Neural cell (in vitro differentiated cells): Measurements from ENCODE around the gene GCLM. TPM values are rescaled to one million over a fixed set of nuclear protein-coding genes. Genes with fewer than 3 reads are reported as not detected.

Experiments
- H2AFZ ChIP-seq: fragments of 200-600, 300-800 bp; sonication (generic), shearing (Covaris generic); 2 replicates; pipeline ENCODE4 v1.6.0; 2014; ENCODE audit warnings: low read depth, mild to moderate bottlenecking, antibody characterized with exemption, low read length, moderate library complexity
- H3F3A ChIP-seq: fragments of 200-600 bp; shearing (Covaris generic); 2 replicates; pipeline ENCODE4 v1.6.1; 2016; ENCODE audit warnings: mild to moderate bottlenecking, moderate library complexity, mixed read lengths, antibody characterized with exemption, low read length; ENCODE audit not compliant: insufficient read depth, poor library complexity, severe bottlenecking
- H3K27ac ChIP-seq: fragments of 200-600, 300-800 bp; sonication (generic), shearing (Covaris generic); 2 replicates; pipeline ENCODE4 v1.5.1; 2014; ENCODE audit warnings: mild to moderate bottlenecking, low read length, moderate library complexity
- H3K27me3 ChIP-seq: fragments of 300-800, 200-600 bp; sonication (generic), shearing (Covaris generic); 2 replicates; pipeline ENCODE4 v1.6.0; 2014; ENCODE audit warnings: mild to moderate bottlenecking, low read depth, low read length, moderate library complexity; ENCODE audit not compliant: insufficient read depth
- H3K36me3 ChIP-seq: fragments of 300-800, 200-600 bp; sonication (generic), shearing (Covaris generic); 2 replicates; pipeline ENCODE4 v1.5.1; 2014; ENCODE audit warnings: mild to moderate bottlenecking, antibody characterized with exemption, low read length, moderate library complexity; ENCODE audit not compliant: insufficient read depth
- H3K4me2 ChIP-seq: fragments of 300-800, 200-600 bp; sonication (generic), shearing (Covaris generic); 2 replicates; pipeline ENCODE4 v1.6.0; 2014; ENCODE audit warnings: mild to moderate bottlenecking, low read length
- H3K4me3 ChIP-seq: fragments of 300-800, 200-600 bp; sonication (generic), shearing (Covaris generic); 2 replicates; pipeline ENCODE4 v1.5.1; 2014; ENCODE audit warnings: mild to moderate bottlenecking, low read length, moderate library complexity
- H3K79me2 ChIP-seq: fragments of 200-600 bp; shearing (Covaris generic); replicated peaks from 2 replicates; pipeline ENCODE4 v1.6.0; 2014; ENCODE audit warnings: mild to moderate bottlenecking, low read length, moderate library complexity; ENCODE audit not compliant: insufficient read depth
- H3K9ac ChIP-seq: fragments of 300-800, 200-600 bp; sonication (generic), shearing (Covaris generic); 2 replicates; pipeline ENCODE4 v1.6.1; 2016; ENCODE audit warnings: mild to moderate bottlenecking, low read length, mixed read lengths
- H3K9me2 ChIP-seq: fragments of 200-600 bp; shearing (Covaris generic); 2 replicates; pipeline ENCODE4 v1.6.1; 2016; ENCODE audit warnings: mild to moderate bottlenecking, low read length, mixed read lengths; ENCODE audit not compliant: insufficient read depth
- H3K9me3 ChIP-seq: fragments of 200-600, 300-800 bp; sonication (generic), shearing (Covaris generic); 2 replicates; pipeline ENCODE4 v1.6.1; 2016; ENCODE audit warnings: mild to moderate bottlenecking, mixed run types, low read length, moderate library complexity, mixed read lengths
- H4K20me1 ChIP-seq: fragments of 200-600 bp; shearing (Covaris generic); 2 replicates; pipeline ENCODE4 v1.6.1; 2016; ENCODE audit warnings: mild to moderate bottlenecking, mixed run types; ENCODE audit not compliant: insufficient read depth
- REST ChIP-seq: IDR thresholded peaks from 2 replicates; pipeline ENCODE4 v1.6.1; 2012; ENCODE audit warnings: borderline replicate concordance
- polyA plus RNA-seq: library from polyadenylated mRNA; depleted of rRNA; stranded (reverse); fragments of >200 nt; gene quantifications from 2 replicates; pipeline ENCODE4 v1.2.3, GENCODE V29; 2014
- small RNA-seq, 3 experiments: library from RNA; depleted of rRNA; stranded (forward); fragments of <200 nt; gene quantifications; one replicate each; pipeline ENCODE3, GENCODE V24; 2012

GCLM gene
- polyA plus RNA-seq, 1 donor from 2014 or later = 3.7 TPM

DNA sequence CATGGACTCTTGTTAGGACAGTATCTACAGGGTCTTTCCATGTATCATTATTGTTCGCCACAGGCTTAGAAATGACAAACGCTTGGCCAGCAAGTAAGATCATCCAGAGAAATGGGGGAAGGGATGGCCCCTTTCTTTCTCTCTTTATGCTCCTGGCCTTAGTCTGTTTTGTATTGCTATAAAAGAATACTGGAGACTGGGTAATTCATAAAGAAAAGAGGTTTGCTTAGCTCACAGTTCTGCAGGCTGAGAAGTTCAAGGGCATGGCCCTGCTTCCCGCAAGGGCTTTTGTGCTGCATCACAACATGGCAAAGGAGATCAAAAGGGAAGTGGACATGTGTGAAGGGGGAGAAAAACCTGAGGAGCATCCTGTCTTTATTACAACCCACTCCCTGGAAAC, 71.3 kb downstream of the GCLM start:
- H3F3A ChIP-seq = no peaks in the 10 kb centered on the region
- no peaks in the 10 kb centered on the region for H3K27me3 ChIP-seq
- H3K4me2 ChIP-seq = no peak overlapping the region
- H3K9me3 ChIP-seq = no peaks in the 10 kb centered on the region
- no peaks in the 10 kb centered on the region for H3K79me2 ChIP-seq
- TF ChIP-seq REST = no peak
- H3K9ac ChIP-seq = no peak overlapping the region
- no peaks in the 10 kb centered on the region for H4K20me1 ChIP-seq
- H2AFZ ChIP-seq = no peak overlapping the region
- no peak overlapping the region for H3K27ac ChIP-seq
- peaks cover 4% of the 10 kb centered on the region for H3K36me3 ChIP-seq
- H3K4me3 ChIP-seq = no peak overlapping the region
- H3K9me2 ChIP-seq = no peaks in the 10 kb centered on the region

Small RNAs within 50 kb of the gene (small RNA-seq; reads per million reads assigned to genes)
- 0 reads per million in 3 experiments for gene AL117351.2
- 0.74 to 1.4 (median 0.86) reads per million in 3 experiments for gene MIR760

Other genes starting within 250 kb of the GCLM start
- gene BCAR3, start 227.6 kb downstream of the GCLM start, polyA plus RNA-seq = 2.5 and 5.2 TPM in 2 replicates
- 25.8 and 43.8 TPM in 2 replicates for gene DNTTIP2, start 30.2 kb downstream of the GCLM start, polyA plus RNA-seq
- not detected in 2 replicates for gene ABCA4, start 211.7 kb upstream of the GCLM start, polyA plus RNA-seq